NCI-H1417 (cell line): Measurements from ENCODE around the gene S100A3.
"Not testable (repeated sequence)": the region's sequence is repeated elsewhere in the genome, so short reads cannot be mapped to it uniquely, and the experiment has no call there.

ENCODE experiments used
- DNase-seq, 3 experiments: peaks; one replicate each; lab custom pipeline; 2025; lab: John Stamatoyannopoulos, UW

Gene S100A3

DNA sequence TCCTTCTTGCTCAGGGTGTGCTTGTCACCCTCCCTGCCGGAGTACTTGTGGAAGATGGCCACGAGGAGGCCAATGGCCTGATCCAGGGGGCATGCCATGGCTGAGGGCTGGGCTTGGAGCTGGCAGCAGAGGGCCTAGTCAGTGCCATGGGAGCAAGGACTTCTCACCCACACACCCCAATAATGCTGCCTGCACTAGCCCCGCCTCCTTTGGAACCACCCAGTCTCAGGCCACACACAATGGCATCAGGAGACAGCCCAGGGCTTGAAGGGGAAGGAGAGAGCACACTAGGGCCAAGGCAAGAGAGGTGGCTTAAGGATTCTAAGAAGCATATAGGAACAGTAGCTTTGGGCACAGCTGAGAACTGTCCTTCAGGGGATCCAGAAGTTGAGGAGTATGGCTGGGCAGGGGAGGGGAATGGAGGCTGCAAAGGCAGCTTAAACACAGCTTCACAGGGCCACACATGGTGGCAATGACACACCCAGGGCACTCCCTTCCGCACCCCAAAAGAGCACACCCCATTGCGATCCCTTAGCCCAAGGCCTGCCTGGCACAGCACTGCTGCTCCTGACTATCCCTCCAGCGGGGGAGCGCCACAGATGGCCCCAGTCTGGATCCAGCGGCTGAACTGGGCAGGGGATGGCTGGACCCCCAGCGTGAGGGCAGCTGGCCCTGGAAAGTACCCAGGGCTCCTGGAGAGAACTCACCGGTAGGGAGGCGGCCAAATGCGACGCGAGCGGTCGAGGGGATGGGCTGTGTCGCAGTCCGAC lies 13.6 kb downstream of the S100A3 start, which contains the start of gene S100A6:
TSS of gene S100A6 (minus strand) at position 750 of the 770 bp plus-strand sequence. CDS start at position 98, 652 bp downstream.
- DNase-seq: no peak

DNA sequence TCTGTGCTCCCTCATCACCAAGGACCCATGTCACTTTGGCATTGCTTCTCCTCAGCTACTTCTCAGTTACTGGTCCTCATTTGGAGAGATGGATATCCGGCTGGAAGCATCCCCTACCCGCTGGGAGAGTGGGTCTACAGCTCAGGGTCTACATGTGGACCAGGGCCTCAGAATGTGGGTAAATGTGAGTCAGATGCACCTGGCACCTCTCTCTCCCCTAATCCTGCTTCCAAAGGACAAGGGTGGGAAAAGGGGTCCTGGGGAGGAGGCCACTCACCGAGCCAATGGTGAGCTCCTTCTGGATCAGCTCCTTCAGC lies 14.2 kb downstream of the S100A3 start:
- DNase-seq: no peak

GRCh38 chr1:153534226-153534924 lies 14.7 kb downstream of the S100A3 start:
- DNase-seq: no peak

GRCh38 chr1:153533689-153534201 lies 15.3 kb downstream of the S100A3 start:
- DNase-seq: peak in 2 of 3 experiments; percentile 54 to 69

- DNase-seq: peak; percentile 85 to 94 (median 93)
These were observed 16.1 kb downstream of the S100A3 start for GRCh38 chr1:153532769-153533599.

DNA sequence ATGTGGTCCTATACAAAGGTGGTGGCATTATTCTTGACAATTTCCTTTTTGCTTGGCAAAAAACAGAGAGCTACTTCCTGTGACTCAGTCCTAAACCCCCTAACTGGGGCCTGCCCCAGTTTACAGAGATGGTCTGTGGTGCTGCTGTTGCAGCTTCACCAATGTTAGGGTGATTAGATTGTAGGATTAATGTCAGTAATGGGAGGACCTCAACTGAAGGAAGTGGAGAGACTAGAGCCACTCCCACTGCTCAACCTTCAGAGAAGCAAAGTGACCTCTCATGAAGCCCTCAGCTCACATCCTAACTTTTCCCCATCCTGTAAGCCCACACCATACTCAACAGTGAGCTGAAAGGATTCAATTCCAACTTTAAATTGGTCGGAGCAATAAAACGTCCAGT lies 16.9 kb downstream of the S100A3 start:
- peak; percentile 40 to 64 (median 45) for DNase-seq

DNA sequence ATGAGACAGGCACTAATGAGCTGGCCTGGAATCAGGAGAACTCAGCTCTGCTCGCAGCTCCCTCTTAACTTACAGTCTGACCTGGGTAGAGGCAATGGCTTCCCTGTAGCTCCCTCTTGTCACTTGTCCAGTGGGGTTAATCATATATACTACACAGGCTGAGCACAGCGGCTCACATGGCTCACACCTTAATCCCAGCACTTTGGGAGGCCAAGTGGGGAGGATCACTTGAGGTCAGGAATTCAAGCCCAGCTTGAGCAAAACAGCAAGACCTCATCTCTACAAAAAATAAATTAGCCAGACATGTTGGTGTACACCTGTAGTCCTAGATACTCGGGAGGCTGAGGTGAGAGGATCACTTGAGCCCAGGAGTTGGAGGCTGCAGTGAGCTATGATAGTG lies 17.4 kb downstream of the S100A3 start:
- no peak for DNase-seq

DNA sequence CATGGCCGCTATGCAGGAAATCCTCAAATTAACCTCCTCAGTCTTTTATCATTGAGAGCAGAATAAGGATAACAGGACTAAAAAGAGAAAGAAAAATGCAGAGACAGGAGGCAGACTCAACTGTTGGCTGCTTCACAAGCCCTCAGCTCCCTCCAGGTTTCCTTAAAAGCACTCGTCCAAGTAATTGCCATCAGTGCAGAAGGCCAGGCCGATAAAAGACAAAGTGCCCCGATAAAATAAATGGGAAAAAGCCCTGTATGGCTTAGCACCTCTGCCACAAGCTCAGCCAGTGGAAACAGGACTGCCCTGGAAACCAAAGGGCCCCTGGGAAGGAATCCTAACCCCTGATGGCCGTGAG lies 21.4 kb downstream of the S100A3 start:
- DNase-seq: no peak

DNA sequence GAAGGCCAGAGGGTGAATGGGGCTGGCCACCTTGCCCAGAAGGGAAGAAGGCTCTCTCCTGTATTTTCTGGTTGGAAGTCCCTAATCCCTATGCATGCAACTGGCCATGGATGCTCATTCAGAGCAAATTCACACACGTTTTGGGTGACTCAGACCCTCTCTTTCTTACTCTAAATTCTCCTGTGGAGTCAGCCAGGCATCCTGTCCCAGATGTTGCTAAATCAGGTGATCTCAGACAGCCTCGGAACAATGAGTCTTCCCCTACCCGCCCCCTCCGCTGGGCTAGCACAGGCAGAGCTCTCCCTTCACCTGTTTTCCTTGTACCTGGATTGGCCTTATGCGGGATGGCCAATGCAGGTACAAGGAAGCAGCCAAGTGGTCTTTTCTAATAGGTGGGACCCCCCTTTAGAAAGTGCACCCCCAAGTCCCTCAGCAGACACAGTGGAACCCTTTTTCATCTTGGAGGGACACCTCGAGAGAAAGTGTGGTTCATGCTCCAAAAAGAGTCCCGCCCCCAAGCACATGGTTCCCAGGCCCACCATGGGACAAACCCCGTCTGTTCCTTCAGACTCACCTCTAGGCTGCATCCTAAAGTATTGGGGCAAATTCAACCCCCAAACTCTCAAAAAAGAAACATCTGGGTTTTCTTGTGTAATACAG lies 21.9 kb downstream of the S100A3 start:
- no peak for DNase-seq

DNA sequence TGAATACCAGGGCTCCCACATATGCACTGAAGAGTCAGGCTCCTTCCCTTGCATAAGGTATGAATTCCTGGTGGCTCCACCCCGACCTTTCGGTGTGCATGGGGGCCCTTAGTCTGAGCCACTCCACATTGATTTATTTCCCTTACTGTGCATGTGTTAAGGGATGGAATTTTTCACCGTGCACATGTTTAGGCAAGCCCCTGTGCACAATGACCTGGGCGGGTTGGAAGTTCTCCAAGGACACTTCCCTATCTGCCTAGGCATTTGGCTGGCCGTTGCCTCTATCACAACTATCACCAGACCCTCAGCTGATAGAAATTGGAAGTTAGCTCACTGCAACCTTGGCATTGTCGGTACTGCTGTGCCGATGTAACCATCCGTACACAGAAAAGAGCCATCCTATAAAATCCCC lies 22.9 kb downstream of the S100A3 start:
- DNase-seq: peak; percentile 26 to 93 (median 47)

DNA sequence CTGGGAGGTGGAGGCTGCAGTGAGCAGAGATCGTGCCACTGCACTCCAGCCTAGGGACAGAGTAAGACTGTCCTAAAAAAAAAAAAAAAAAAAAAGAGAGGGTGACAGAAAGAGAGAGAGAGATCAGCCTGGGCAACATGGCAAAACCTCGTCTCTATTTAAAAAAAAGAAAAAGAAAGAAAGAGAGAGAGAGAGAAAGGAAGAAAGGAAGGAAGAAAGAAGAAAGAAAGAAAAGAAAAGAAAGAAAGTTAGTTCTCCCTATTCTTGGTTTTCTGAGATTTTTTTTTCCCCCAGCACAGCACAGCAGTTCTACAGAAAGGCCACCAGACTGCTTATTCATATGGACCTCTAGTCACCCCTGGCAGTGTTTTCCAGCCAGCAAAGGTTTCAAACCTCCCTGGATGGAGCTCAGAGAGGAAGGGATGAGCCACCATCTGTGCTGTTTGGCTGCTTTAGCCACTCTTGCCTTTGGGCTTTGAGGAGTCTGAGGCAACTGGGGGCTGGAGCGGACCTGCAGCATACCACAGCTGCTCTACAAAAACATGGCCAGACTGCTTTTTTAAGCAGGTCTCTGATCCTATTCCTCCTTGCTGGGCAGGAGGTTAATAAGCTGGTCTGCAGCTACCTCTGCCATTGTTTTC lies 23.9 kb downstream of the S100A3 start:
- no peak for DNase-seq

DNA sequence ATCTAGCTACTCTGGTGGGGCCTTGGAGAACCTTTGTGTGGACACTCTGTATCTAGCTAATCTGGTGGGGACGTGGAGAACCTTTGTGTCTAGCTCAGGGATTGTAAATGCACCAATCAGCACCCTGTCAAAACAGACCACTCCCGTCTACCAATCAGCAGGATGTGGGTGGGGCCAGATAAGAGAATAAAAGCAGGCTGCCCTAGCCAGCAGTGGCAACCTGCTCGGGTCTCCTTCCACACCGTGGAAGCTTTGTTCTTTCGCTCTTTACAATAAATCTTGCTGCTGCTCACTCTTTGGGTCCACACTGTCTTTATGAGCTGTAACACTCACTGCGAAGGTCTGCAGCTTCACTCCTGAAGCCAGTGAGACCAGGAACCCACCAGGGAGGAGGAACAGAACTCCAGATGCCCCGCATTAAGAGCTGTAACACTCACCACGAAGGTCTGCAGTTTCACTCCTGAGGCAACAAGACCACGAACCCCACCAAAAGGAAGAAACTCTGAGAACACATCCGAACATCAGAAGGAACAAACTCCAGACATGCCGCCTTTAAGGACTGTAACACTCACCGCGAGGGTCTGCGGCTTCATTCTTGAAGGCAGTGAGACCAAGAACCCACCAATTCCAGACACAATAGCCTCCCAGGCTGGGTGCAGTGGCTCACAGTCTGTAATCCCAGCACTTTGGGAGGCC lies 26.6 kb downstream of the S100A3 start:
- not testable (repeated sequence) for DNase-seq

DNA sequence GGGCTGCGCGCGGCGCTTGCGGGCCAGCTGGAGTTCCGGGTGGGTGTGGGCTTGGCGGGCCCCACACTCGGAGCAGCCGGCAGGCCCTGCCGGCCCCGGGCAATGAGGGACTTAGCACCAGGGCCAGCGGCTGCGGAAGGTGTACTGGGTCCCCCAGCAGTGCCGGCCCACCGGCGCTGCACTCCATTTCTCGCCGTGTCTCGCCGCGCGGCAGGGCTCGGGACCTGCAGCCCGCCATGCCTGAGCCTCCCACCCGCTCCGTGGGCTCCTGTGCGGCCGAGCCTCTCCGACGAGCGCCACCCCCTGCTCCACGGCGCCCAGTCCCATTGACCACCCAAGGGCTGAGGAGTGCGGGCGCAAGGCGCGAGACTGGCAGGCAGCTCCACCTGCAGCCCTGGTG lies 27.2 kb downstream of the S100A3 start:
- DNase-seq: not testable (repeated sequence)

GRCh38 chr1:153520818-153521476 lies 28.1 kb downstream of the S100A3 start:
- DNase-seq: no peak

GRCh38 chr1:153520137-153520691 lies 28.8 kb downstream of the S100A3 start:
- DNase-seq: not testable (repeated sequence)

- DNase-seq: no peak
These were observed 29.8 kb downstream of the S100A3 start for GRCh38 chr1:153519242-153519641.

- peak; percentile 35 to 71 (median 45) for DNase-seq
These were observed 33.3 kb downstream of the S100A3 start for GRCh38 chr1:153515504-153516394.

DNA sequence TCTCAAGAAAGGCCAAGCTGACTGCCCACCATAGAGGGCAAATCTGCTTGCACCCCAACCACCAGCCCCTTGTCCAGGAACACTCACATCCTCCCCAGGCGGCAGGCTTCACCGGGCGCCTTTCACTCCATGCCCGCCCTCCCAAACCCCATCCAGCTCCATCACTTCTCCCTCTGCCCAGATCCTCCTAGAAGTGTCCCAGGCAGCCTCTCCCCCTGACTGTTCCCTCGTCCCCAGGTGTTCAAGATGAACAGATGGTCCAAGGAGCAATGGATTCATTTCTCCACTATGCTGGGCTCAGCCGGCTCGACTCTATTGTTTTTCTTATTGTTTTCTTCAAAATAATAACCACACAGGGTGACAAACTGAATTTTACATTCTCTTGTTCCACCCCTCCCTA lies 35.4 kb downstream of the S100A3 start:
- DNase-seq: no peak

GRCh38 chr1:153513023-153513422 lies 36.0 kb downstream of the S100A3 start:
- DNase-seq: peak in 1 of 3 experiments; percentile 27
